COLO829 (cell line): ENCODE data around the gene TBX5.

Experiments used
- DNase-seq: peaks from one replicate; pipeline ENCODE4 v3.0.0; 2012; ENCODE audit warnings: low spot score

The TBX5 gene

DNA sequence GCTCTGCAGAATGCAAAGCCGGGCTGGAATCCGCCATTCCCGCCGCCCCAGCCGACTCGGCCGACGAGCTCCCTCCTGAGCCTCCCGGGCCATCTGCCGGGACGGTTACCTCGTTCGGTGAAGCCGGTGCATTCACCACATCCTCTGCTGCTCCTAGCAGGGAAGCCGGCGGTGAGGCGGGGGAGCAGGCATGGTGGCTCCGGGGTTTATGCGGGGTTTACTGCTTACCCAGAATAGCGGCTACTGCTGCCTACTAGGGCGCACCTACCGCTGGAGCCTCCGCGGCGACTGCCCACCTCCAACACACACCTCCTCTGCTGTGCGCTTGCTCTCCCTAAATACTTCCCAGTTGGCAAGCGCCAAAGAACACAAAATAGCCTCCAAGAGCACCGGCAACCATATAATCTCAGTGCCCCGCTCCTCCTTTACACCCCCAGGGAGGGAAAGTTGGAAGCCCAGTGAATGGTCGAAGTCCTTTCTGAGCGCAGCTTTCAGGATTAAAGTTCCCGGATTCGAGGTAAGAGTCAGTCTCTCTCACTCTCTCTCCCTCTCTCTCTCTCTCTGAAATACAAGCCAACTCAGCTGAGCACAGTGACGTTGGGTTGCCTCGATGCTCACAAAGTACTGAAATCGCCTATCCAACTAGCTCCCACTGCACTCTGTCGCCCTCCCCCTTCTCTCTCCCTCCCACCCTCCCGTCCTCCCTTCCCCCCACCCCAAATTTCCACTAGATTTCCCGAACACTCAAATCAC lies at the start of gene TBX5:
Gene TBX5 (minus strand): TSS at position 626 of the 753 bp plus-strand sequence. CDS start 2,246 bp downstream, outside the sequence.
- no peak for DNase-seq

- DNase-seq, result no peak
Measured at GRCh38 chr12:114451657-114452056, 45.7 kb upstream of the TBX5 start.

DNA sequence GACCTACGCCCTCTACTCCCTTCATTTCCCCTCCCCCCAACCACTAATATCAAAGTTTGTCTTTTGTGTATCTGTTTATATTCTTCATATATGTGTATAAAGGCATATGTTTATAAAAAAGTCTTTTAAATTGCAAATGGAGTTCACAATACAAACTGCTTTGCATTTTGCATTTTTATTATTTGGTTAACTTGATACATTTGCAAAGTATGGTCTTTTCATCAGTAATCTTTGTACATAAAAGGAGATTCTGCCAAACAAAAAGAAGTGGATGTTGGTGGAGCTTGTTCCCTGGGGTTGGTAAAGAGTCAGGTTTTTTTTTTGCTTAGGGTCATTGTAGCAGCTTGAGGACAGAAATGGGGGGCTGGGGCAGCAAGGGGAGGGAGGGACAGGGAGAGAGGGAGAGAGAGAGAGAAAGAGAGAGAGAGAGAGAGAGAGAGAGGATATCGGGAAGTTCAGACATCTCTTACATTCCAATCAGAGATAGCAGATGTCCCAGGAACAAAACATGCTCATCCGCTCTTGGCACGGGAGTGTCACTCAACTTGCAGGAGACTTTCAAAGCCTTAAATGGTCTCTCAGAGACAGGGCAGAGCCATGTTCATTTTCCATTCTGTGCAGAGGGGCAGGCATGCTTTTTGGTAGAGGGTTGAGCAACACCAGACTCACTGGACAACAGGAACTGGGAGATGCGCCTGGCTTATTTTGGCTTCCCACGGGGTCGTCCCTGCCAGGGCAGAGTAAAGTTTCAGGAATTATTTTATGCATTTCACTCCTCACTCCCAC lies 44.8 kb upstream of the TBX5 start:
- no peak for DNase-seq

DNA sequence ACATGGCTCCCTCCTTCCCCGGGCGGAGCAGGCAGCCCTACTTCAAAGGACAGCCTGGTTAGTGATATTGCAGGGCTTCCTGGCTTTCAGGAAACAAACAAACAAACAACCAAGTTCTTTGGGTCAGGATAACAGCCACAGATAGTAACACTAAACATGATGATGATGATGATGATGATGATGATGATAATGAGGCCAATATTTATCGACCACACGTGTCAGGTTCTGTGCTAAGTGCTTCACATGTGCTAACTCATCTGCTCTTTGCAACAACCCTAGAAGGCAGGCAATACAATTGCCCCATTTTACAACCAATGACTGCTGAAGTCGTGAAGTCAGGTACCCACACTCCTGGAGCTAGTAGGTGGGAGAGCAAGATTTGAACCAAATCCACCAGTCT lies 44.1 kb upstream of the TBX5 start:
- DNase-seq, result no peak

GRCh38 chr12:114448618-114448933 lies 42.6 kb upstream of the TBX5 start:
- DNase-seq, result no peak

- no peak for DNase-seq
Measured at GRCh38 chr12:114447799-114448617, 42.1 kb upstream of the TBX5 start.

DNA sequence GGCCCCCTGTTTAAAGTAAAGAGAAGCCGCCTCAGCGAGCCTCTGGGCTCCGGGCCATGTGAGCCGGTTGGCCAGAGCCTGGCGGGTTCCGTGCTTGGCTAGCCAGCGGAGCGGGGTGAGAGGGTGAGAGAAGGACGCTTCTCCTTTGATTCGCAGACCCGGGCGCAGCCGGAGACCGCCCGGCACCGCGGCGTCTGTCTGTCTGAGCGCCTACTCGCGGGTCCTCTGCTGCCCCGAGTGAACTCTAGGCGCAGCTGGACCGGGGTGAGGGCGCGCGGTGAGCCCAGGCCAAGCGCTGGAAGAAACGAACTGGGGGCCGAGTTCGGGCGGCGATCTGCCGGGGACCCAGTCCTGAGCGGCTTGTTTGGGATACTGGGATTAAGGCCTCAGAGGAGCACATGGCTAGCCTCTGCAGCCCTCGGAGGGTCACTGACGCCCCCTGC lies 41.4 kb upstream of the TBX5 start:
- no peak for DNase-seq

GRCh38 chr12:114445401-114446323 lies 39.7 kb upstream of the TBX5 start:
- DNase-seq, result no peak

DNA sequence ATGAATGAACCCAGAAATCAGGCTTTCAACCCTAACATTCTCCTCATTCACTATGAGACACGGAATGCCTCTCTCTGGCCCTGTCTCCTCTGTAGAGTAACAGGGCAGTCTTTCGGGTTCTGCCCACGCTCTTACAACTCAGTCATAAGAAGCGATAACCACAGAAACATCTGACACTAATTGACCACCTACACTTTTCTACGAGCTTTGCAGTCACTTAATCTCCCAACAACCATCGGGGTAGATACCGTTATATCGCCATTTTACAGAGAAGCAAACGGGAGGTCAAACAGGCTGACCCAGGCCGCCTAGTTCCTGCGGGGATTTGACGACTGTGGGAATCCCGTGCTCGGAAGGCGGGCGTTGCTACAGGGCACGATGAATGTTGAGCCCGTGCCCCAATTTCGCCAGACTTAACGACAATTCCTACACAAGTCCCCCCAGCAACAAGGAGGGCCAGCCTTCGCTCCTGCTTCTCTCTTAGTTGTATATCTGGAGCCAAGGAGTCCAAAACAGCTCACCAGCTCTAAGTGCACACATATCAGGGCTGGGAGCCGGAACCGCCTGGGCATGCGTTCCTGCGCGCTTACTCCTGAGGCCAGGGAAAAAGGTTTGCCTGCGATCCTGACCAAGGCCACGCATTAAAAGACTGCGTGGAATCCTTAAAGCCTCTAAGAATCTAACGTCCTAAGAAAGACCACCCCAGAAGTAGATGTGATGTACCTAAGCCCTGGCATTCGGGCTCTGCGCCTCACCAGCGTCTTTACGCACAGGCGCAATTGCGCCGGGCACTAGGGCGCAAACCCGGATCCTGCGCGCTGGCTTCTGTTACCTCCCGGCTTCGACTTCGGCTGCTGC lies 38.7 kb upstream of the TBX5 start:
- no peak for DNase-seq

DNA sequence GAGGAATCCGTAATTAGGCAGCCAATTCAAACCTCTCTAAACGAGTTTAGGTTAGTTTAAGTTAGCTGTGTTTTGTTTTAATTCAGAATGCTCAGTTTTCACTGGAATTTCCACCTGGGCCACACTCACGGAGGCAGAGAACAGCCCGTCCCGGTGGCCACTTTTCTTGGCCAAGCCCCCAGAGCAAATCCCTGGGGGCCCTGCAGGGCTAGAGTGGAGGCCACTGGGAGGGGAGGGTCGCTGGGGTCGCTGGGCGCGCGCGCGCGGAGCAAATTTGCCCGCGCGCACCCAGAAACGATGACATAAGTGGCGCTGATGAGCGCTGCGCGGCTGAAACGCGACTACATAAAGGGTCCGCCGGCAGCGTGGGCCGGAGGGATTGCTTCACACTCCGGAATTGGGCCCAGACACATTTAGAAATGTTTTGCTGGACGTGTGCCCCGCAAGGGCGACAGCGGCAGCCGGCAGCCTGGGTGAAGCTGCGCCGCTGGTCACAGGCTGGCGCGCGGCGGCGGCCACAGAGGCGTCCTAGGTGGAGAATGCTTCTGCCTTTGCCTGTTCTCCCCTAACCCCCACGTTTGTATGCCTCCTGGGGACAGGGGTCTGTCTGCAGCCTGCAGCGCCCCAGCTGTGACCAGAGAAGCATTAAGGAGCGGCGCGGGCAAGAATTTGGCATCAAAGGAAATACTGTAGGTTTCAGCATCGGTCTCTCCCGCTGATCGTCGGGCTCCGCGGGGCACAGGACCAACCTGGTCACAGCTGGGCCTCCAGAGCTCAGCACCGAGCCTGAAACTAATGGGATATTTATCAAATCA lies 37.9 kb upstream of the TBX5 start:
- no peak for DNase-seq

DNA sequence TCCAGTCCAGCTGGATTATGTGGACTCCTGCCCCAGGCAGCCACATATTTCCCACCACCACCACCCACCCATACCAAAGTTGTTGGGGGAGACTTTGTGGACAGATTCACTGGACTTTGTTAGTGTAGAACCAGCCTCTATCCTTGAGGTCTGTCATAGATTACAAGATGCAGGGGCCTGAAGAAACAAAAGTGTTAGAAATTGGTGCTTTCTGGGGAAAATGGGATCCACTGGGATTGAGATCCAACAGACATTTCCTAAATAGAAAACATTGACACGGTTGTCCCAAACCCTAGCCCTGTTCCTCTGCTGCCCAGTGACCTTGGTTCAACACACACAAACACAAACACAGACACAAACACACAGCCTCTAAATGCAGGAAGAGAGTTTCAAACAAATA lies 36.6 kb upstream of the TBX5 start:
- no peak for DNase-seq

- DNase-seq, result no peak
Measured at GRCh38 chr12:114441545-114441944, 35.6 kb upstream of the TBX5 start.

- no peak for DNase-seq
Measured at GRCh38 chr12:114441039-114441383, 35.1 kb upstream of the TBX5 start.

GRCh38 chr12:114440270-114441038 lies 34.5 kb upstream of the TBX5 start:
- no peak for DNase-seq

- no peak for DNase-seq
Measured at GRCh38 chr12:114439817-114440216, 33.9 kb upstream of the TBX5 start.

GRCh38 chr12:114439261-114439683 lies 33.3 kb upstream of the TBX5 start:
- no peak for DNase-seq

GRCh38 chr12:114438635-114439256 lies 32.8 kb upstream of the TBX5 start:
- no peak for DNase-seq

DNA sequence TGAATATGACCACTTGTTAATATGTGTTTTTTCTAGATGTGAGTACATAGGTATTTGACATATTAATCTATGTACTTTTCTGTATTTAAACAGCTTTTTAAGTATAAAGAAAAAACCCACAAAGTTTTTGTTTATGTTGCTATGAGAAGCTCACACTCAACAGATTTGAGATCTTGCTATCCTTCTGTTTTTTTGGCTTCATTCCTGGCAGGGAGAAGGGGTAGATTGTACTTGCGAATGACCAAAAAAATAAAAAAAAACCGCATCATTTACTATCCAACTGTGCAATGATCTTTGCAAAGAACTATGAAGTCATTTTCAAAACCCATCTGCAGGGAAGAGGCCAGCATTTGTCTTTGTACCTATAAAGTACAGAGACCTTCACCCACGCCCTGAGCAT lies 28.4 kb upstream of the TBX5 start:
- no peak for DNase-seq

GRCh38 chr12:114431902-114432301 lies 26.0 kb upstream of the TBX5 start:
- DNase-seq, result no peak
